GM19238 (cell line): ENCODE data around the gene THAP5.

Experiments
- DNase-seq: peaks from one replicate; pipeline ENCODE4 v3.0.0; 2011; ENCODE audit warnings: low spot score; ENCODE audit not compliant: insufficient read length

THAP5 gene, protein sequence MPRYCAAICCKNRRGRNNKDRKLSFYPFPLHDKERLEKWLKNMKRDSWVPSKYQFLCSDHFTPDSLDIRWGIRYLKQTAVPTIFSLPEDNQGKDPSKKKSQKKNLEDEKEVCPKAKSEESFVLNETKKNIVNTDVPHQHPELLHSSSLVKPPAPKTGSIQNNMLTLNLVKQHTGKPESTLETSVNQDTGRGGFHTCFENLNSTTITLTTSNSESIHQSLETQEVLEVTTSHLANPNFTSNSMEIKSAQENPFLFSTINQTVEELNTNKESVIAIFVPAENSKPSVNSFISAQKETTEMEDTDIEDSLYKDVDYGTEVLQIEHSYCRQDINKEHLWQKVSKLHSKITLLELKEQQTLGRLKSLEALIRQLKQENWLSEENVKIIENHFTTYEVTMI

DNA sequence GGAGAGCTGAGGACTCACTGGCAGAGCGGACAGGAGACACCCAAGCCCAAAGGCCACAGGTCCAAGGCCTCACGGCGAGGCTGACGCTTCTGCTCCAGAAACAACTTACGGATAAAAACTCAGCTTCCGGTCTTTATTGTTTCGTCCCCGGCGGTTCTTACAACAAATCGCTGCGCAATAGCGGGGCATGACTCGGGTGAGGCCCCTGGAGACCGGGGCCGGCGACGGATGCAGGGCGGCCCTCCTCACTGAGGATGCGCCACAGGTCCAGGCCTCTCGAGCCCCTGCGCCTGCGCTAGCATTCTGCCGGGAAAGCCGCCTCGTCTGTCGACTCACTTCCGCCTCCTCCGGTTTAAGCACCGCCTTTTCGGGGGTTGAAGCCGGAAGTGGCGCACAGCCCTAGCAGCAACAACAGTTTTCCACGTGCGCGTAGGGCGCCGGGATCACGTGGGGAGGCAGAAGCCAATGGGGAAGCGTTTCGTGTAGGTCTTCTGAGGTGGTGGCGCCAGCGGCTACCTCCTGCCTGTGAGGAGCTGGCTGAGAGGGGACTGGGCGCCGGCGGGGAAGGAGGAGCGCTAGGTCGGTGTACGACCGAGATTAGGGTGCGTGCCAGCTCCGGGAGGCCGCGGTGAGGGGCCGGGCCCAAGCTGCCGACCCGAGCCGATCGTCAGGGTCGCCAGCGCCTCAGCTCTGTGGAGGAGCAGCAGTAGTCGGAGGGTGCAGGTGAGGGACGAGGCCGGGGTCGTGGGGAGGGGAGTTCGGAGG is at the start of gene THAP5, which contains the start of gene DNAJB9:
Gene THAP5, minus strand, starts transcription at position 326 of the 765 bp plus-strand sequence. Its CDS starts 137 bp downstream, at position 189.
Gene DNAJB9, plus strand, starts transcription at position 494 of the 765 bp plus-strand sequence. CDS start 1,853 bp downstream, outside the sequence.
- peak; percentile 88 for DNase-seq

DNA sequence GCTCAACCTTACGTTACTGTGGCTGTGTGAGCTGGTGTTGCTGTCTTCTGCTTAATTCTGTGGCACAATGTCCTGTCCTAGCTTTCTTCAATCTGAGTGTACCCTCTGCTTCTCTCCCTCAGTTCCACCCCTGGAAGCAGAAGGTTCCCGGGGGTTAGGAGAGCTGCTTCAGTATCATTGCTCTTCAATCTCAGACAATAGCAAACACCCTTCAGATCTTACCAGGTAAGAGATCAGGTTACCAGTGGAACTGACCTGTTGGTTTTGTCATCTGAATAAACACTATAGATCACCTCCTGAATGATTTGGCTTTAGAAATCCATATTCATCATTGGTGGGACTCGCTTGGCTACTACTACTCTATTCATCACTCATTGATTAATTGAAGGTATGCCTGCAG is 48.5 kb upstream of the THAP5 start:
- no peak for DNase-seq

DNA sequence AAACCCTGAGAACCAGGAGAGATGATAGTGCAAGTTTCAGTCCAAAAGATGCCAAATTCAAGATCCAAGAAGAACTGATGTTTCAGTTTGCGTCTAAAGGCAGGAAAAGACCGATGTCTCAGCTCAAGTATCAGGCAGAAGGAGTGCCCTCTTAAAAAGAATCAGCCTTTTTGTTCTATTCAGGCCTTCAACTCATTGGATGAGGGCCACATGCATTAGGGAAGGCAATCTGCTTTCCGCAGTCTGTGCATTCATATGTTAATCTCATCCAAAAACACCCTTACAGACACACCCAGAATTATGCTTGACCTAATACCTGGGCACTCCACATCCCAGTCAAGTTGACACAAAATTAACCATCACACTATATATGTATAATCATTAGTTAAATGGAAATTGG is 45.4 kb upstream of the THAP5 start:
- no peak for DNase-seq

DNA sequence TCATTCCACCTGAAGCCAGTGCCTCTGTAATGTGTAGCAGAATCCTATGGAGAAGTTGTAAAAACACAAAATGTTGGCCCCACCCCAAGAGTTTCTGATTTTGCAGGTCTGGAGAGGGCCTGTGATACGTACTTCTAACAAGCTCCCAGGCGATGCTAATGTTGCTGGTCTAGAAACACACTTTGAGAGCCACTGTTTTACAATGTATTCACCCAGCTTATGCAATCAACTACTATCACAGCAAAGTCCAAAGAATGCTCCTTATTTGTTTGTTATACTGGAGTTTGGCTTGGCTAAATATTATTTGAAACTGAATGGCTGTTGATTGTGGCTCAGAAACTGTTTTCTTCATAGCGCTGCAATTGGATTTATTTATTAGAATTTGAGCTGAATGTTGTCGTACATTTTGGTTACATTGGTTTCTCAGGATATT is 44.5 kb upstream of the THAP5 start:
- no peak for DNase-seq

DNA sequence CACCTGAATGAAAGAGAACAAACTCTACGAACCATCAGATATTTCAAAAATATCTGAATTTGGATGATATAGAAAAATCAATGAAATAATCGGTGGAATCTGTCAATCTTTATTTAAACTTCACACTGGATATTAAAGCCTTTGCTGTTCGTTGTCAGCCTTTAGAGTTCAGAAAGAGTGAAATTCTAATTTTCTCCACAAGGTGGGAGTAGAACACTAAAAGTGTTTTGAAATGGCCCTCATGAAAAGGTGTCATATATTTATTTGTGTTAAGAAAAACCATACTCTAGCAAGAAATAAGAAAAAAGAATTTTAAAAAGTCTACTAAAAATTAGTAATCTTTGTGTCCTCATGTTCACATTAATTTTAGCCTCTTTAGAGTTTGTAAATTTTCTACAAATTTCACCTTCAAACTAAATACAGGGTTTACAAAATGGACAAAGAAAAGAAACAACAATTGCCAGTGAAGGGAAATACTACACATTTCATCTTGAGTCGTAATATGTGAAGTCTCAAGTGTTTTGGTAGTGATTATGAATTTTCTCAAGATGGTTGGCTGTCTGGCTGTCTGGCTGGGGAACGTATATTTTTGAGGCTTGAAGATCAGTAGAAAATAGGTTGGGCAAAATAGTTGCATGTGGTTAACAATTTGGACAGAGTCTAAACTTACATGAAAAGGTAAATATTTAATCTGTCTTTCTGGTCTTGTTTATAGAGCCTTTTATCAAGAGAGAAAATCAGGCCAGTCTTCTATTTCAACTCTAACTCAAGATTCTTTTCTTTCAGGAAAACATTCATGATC is 43.8 kb upstream of the THAP5 start:
- DNase-seq = peak; percentile 7

DNA sequence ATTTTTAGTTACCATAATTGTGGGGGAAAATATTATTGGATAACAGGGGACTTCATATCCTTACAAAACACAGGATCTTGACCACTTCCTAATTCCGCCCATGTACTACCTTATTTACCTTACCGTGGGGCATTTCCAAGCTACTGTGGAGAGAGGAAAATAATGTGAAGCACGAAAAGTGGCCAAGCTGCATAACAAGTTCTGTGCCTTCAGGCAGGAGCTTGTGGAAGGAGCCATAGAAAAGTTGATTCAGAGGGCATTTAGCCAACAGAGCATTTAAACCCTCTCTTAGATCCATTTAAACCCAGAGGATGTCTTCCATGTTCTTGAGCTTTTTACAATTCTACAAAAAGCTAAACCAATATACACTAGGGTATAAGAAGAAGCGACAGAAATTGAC is 41.8 kb upstream of the THAP5 start:
- DNase-seq = no peak

DNA sequence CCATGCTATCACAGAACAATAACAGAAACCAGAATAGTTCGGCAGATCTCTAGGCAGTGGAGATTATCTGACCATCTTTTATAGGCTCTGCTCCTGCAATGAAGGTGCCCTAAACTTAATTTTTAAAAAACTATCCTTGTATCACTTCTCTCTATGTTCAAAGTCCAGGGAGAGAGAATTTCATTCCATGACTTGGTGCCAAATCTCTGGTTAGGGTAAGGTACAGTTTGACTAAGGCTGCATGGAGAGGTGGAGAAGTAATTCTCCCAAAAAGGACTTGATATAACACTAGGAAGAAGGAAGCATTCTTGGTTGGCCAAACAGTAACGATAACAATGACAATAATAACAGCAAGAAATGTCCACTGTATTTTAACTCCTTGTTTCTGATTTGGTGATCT is 40.1 kb upstream of the THAP5 start:
- no peak for DNase-seq

DNA sequence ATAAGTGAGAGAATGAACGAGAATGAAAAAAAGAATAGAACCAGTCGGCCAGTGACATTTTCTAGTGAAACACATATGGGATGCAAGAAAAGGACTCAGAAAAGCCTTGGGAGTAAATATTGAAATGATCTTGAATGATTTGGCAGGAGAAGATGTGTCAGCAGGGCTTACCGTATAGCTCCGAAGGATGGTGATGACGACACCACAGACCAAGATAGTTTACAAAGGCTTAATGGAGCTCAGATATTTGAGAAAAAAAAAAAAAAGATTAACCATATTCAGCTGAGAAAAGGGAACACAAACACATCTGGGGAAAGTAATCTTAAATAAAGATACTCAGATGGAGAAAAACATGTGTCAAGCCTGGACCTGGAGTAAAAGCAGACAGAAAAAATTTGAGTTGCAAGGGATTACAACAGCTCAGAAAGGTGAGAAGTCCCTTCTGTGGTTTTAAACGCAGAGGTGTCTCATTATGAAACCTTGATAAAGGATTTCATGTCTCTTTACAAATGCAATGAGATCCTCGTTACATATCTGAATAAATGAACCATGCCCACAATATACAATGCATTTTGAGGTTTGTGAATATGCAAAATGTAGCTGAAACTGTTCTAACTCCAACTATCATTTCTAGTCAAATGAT is 36.2 kb upstream of the THAP5 start:
- no peak for DNase-seq

DNA sequence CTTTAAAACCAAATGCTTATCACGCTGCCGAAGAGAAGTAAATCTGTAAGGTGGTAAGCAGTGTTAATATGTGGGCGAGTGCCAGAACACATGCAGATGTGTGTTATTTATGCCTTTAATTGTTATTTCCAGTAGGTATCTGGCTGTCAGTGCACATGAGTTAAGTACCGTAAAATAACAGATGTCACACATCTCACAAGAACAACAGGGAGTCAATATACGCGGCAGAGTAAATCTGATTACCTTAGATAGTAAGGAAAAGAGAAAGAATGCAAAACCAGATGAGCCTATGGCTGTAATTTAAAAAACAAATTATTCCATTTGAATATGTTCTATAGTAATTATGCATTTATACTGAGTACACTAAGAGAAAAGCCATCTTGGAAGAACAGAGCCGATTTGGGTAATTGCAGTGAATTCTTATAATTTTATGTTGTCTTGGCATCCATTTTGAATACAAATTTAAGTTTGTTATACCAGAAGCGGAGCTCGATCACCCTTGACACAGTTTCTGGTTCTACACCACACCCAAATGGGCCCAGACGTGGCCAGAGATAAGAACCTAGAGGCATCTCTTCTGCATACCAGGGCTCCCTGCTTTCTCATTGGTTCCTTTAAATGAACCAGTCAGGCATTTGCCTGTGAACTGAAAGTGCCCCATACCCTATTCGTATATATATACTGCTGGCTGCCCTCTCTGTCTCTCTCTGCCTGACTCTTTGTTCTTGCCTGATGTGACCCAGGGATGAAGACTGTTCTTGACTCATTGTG is 35.0 kb upstream of the THAP5 start:
- DNase-seq = no peak

DNA sequence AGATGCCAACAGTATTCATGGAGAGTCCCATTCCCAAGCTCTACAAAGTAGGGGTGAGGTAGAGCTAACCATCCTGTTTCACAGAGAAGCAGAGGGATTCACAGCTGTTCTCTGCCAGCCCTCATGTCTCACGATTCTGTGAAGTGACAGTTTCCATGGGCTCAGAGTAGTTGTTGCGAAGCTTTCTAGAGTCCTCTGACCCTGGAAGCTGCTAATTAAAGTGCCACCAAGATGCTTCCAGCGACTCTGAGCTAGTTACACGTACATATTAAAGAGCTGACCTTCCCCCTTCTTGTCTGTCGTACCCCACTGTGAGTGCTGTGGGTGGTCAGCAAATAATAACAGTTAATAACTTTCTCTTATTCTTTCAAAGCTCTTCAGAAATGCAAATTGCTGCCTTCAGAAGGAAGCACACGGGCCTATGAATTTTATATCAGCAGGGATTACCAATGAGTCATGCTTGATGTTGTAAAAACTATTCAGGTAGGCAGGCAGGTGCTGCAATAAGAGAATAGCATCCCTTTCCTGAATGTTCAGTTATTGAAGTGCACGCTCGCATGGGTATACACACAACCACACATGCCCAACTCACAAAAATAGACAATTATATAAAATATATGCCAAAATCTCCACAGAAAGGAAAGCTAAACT is 34.3 kb upstream of the THAP5 start:
- no peak for DNase-seq

DNA sequence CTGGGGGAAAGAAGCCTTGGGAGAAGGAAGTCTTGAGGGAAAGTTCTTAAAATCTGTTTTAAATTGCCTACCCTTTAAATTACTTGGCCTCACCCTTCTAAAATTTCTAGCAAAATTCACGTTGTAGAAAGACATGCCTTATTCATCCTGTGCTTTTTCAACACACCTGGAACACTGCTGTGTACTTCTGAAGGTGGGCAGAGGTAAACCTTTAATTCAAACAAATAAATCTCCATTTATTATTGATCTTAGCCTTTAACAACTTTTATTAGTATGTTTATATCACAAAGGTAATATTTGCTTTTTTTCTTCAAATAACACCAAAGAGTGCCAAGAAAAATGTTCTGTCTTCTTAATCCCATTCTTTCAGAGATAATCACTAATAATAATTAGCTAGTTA is 30.9 kb upstream of the THAP5 start:
- DNase-seq = no peak

DNA sequence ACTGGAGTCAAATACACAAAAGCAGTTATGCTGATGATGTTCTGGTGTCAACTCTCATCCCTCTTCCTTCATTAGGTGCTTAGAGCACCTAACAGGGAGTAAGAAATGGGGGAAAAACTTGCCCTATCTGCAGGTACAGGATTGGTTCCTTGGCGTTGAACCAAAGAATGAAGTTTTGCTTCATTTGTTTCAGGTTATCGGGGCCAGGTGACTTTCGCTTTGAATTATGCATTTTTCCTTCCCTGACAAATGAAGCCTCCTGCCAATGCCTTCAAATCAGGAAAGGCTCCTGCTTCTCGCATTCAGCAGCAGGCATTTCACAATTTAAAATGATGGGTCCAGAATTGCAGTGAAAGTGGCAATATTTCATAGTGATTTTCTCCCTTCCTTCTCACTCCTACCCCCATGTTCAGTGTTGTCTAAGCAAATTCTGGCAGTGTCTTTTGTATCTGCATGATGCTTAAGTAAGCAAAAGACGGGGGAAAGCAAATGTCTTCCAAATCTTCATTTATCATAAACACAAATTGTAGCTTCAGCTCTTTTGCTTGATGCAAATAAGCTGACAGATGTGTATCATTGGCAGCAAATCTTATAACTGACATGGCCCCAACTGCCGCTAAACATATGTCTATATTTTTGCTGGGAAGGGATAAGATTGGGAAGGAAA is 29.5 kb upstream of the THAP5 start:
- no peak for DNase-seq

DNA sequence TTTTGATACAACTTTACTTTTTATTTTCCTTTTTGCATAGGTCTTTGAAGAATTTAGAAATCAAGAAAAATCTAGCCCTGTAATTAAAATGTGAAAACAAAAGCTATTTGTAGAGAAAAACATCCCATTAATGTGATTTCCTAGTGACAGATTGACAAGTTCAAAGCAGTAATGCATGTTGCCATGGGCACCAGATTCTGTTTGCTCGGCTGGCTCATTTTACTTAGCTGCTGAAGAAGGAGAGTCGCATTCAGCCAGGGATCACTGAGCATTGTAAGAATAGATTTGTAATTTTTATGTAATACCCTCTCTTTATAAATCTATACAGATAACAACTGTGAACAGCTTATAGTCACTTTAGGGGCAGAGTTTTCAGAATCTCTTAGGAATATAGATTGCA is 28.6 kb upstream of the THAP5 start:
- DNase-seq = no peak

DNA sequence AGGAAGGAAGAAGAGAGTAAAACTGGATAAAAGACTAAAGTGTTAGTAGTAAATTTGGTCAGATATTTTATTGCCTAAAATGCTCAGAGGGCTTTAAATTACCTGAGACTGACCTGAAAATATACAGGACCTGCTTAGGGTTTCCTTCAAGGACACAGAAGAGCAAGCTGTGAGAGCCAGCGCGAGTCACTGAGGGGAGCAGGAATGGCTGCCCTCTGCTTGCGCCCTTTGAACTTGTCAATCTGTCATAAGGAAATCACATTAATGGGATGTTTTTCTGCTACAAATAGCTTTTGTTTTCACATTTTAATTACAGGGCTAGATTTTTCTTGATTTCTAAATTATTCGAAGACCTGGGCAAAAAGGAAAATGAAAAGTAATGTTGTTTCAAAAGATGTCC is 27.1 kb upstream of the THAP5 start:
- no peak for DNase-seq

DNA sequence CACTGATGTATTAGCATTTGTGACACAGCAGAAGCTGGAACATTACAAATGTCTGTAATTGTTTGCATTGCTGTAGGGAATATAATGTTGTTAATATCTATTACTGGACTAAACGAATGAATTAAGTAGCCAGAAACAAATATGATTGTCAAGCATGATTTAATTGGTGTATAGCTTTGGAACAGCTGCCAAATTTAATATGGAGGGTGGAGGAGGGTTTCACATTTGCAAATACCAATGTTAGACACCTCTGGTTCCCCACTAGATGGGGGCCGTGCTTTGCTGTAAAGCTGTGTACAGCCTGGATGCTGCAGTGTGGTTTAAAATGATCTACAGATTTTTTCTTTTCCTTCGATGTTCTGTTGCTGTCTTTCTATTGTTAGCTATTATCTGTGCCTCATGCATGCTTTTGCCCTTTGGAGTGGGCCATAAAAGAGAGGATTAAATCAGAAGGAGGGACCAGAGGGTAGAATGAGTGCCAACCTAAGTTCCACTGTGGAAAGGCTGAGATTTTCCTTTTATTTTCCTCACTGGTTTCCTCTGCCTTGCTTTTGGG is 23.2 kb upstream of the THAP5 start:
- no peak for DNase-seq

DNA sequence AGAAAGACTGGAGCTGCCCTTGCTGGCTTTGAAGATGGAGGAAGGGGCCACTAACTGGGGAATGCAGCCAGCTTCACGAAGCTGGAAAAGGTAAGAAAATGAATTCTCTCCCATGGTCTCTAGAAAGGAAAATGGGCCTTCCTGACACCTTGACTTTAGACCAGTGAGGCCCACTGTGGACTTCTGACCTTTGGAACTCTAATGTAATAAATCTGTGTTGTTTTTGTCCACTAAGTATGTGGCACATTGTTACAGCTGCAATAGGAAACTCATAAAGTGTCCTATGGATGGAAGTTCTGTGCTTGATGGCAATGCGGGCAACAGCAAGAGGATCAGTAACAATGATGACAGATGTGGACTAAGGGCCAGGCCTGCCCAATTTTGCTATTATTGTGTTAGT is 21.1 kb upstream of the THAP5 start:
- DNase-seq = no peak

DNA sequence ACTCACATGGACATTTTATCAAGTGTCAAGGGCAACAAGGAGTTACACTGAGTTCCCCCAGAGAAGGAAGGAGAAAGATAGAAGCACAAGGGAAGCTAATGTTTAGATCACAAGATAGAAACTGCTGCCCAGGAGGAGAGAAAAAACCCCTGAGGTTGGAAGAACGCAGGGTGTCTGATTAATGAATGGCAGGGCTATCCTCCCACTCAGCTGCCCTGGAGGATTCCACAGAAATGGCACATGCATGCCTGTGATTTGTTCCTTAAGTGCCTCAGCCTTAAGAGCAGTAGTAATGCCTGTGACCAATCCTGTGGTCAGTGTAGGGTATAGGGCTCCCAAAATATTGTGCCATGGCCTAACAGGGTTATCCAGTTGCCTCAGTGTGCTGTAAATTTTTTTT is 20.4 kb upstream of the THAP5 start:
- no peak for DNase-seq

DNA sequence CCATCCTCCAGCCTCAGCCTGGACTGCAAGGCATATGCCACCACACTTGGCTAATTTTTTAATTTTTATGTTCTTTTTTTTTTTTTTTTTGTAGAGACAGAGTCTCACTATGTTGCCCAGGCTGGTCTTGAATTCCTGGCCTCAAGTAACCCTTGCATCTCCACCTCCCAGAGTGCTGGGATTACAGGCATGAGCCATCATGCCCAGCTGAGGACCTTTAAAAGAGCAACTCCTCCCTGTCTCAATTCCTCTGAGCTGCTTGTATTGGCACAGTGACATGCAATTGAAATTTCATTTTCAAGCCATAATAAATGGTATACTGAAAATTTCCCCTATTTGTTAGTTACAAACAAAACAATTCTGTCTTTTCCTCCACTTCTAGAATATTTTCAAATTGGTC is 19.7 kb upstream of the THAP5 start:
- DNase-seq = no peak

DNA sequence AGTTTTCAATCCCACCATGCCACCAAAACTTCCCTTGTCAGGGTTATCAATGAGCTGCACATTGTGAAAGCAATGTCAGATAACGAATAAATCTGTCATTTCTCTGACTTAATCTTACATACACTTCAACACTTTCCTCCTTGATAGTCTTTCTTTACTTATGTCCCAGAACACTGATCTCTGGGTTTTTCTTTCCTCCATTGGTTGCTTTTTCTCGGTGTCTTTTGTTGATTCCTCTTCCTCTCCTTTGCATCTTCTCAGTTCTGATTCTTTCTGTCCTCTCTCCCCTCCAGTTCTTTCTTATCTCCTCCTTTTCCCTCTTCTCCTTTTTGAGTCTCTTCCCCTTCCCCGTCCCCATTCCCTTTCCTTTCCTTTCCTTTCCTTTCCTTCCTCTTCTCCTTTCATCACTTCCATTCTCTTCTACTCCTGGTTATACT is 16.8 kb upstream of the THAP5 start:
- no peak for DNase-seq
